ENCODE results near the gene CCDC167.

Gene CCDC167

GRCh38 chr6:37521674-37522073 is 22.0 kb upstream of the CCDC167 start:
- Histone ChIP-seq H3K36me3 (no peaks in the 10 kb centered on the region), H3K4me3 (no peak overlapping the region), H3K9me3 (peaks cover 8% of the 10 kb centered on the region), H3K27me3 (no peaks in the 10 kb centered on the region), H3K4me2 (peak overlapping the region; percentile 73), H4K20me1 (peaks cover 48% of the 10 kb centered on the region), H3K27ac (no peak overlapping the region), H3K4me1 (peaks cover 76% of the 10 kb centered on the region), H3K9ac (no peak overlapping the region)
- no peak for TF ChIP-seq Cebpa-rat (IDR thresholded peaks at IDR 0.05)

GRCh38 chr6:37520926-37521325 is 21.2 kb upstream of the CCDC167 start:
- peaks cover 40% of the 10 kb centered on the region for H4K20me1 ChIP-seq
- H3K27me3 ChIP-seq = no peaks in the 10 kb centered on the region
- peak overlapping the region; percentile 2; the same call in 1 of the 2 replicates for H3K4me3 ChIP-seq
- peaks cover 80% of the 10 kb centered on the region for H3K4me1 ChIP-seq
- H3K9ac ChIP-seq = no peak overlapping the region; the same call in 1 of the 2 replicates
- H3K4me2 ChIP-seq = peak overlapping the region; percentile 73
- H3K9me3 ChIP-seq = peaks cover 8% of the 10 kb centered on the region
- H3K27ac ChIP-seq = no peak overlapping the region
- TF ChIP-seq Cebpa-rat (IDR thresholded peaks at IDR 0.05) = no peak
- no peaks in the 10 kb centered on the region for H3K36me3 ChIP-seq

- Histone ChIP-seq H3K27ac (no peak overlapping the region), H3K36me3 (no peaks in the 10 kb centered on the region), H4K20me1 (peaks cover 28% of the 10 kb centered on the region), H3K9ac (no peak overlapping the region), H3K4me3 (no peak overlapping the region), H3K4me1 (peaks cover 94% of the 10 kb centered on the region), H3K4me2 (no peak overlapping the region), H3K9me3 (peaks cover 8% of the 10 kb centered on the region), H3K27me3 (no peaks in the 10 kb centered on the region)
- no peak for TF ChIP-seq Cebpa-rat (IDR thresholded peaks at IDR 0.05)
Measured at GRCh38 chr6:37519461-37519860, 19.8 kb upstream of the CCDC167 start.

GRCh38 chr6:37518116-37518515 is 18.4 kb upstream of the CCDC167 start:
- TF ChIP-seq Cebpa-rat (IDR thresholded peaks at IDR 0.05) = no peak
- Histone ChIP-seq H3K27ac (peak overlapping the region; percentile 97), H3K4me1 (peaks cover 94% of the 10 kb centered on the region), H3K9me3 (peaks cover 8% of the 10 kb centered on the region), H3K4me3 (peak overlapping the region; percentile 61; the same call in 1 of the 2 replicates), H3K36me3 (no peaks in the 10 kb centered on the region), H3K27me3 (no peaks in the 10 kb centered on the region), H4K20me1 (peaks cover 19% of the 10 kb centered on the region), H3K9ac (peak overlapping the region; percentile 87; the same call in 1 of the 2 replicates), H3K4me2 (peak overlapping the region; percentile 96)

- peak overlapping the region; percentile 96 for H3K4me2 ChIP-seq
- peak overlapping the region; percentile 87 for H3K9ac ChIP-seq
- H3K36me3 ChIP-seq = no peaks in the 10 kb centered on the region
- peak overlapping the region; percentile 61 for H3K4me3 ChIP-seq
- H3K4me1 ChIP-seq = peaks cover 94% of the 10 kb centered on the region
- peak overlapping the region; percentile 97 for H3K27ac ChIP-seq
- H3K9me3 ChIP-seq = peaks cover 8% of the 10 kb centered on the region
- H3K27me3 ChIP-seq = no peaks in the 10 kb centered on the region
- H4K20me1 ChIP-seq = peaks cover 12% of the 10 kb centered on the region
- TF ChIP-seq Cebpa-rat (IDR thresholded peaks at IDR 0.05) = peak; percentile 83
Measured at GRCh38 chr6:37517411-37517812, 17.7 kb upstream of the CCDC167 start.

GRCh38 chr6:37516920-37517405 is 17.3 kb upstream of the CCDC167 start:
- H3K4me3 ChIP-seq = peak overlapping the region; percentile 61
- H3K36me3 ChIP-seq = no peaks in the 10 kb centered on the region
- no peaks in the 10 kb centered on the region for H3K27me3 ChIP-seq
- no peak for TF ChIP-seq Cebpa-rat (IDR thresholded peaks at IDR 0.05)
- H3K27ac ChIP-seq = peak overlapping the region; percentile 97
- H4K20me1 ChIP-seq = peaks cover 11% of the 10 kb centered on the region; the same call in 1 of the 2 replicates
- H3K9ac ChIP-seq = peak overlapping the region; percentile 87
- H3K4me2 ChIP-seq = peak overlapping the region; percentile 96
- peaks cover 94% of the 10 kb centered on the region for H3K4me1 ChIP-seq
- H3K9me3 ChIP-seq = peaks cover 8% of the 10 kb centered on the region

- Histone ChIP-seq H3K36me3 (no peaks in the 10 kb centered on the region), H3K4me2 (peak overlapping the region; percentile 96), H3K9ac (peak overlapping the region; percentile 87), H3K4me1 (peaks cover 94% of the 10 kb centered on the region), H3K27ac (peak overlapping the region; percentile 97), H3K9me3 (peaks cover 8% of the 10 kb centered on the region), H3K27me3 (no peaks in the 10 kb centered on the region), H4K20me1 (peaks cover 6% of the 10 kb centered on the region; the same call in 1 of the 2 replicates), H3K4me3 (peak overlapping the region; percentile 61)
- no peak for TF ChIP-seq Cebpa-rat (IDR thresholded peaks at IDR 0.05)
Measured at GRCh38 chr6:37516076-37516919, 16.6 kb upstream of the CCDC167 start.

GRCh38 chr6:37515712-37516075 is 16.0 kb upstream of the CCDC167 start:
- Histone ChIP-seq H3K4me2 (peak overlapping the region; percentile 96), H3K9me3 (peaks cover 8% of the 10 kb centered on the region), H3K4me3 (peak overlapping the region; percentile 61), H3K27me3 (no peaks in the 10 kb centered on the region), H4K20me1 (peaks cover under 1% of the 10 kb centered on the region; the same call in 1 of the 2 replicates), H3K36me3 (no peaks in the 10 kb centered on the region), H3K4me1 (peaks cover 91% of the 10 kb centered on the region), H3K27ac (peak overlapping the region; percentile 97), H3K9ac (peak overlapping the region; percentile 87)
- no peak for TF ChIP-seq Cebpa-rat (IDR thresholded peaks at IDR 0.05)

- Histone ChIP-seq H3K27me3 (no peaks in the 10 kb centered on the region), H3K4me2 (peak overlapping the region; percentile 96), H3K9ac (peak overlapping the region; percentile 87), H3K36me3 (no peaks in the 10 kb centered on the region), H3K4me1 (peaks cover 83% of the 10 kb centered on the region), H3K27ac (peak overlapping the region; percentile 97), H3K4me3 (peak overlapping the region; percentile 61), H3K9me3 (peaks cover 8% of the 10 kb centered on the region), H4K20me1 (no peaks in the 10 kb centered on the region)
- no peak for TF ChIP-seq Cebpa-rat (IDR thresholded peaks at IDR 0.05)
Measured at GRCh38 chr6:37514837-37515236, 15.1 kb upstream of the CCDC167 start.

GRCh38 chr6:37514321-37514771 is 14.7 kb upstream of the CCDC167 start:
- peaks cover 5% of the 10 kb centered on the region for H3K9me3 ChIP-seq
- H3K27ac ChIP-seq = peak overlapping the region; percentile 97
- H3K36me3 ChIP-seq = no peaks in the 10 kb centered on the region
- peak overlapping the region; percentile 61; the same call in 1 of the 2 replicates for H3K4me3 ChIP-seq
- peak overlapping the region; percentile 87 for H3K9ac ChIP-seq
- no peaks in the 10 kb centered on the region for H3K27me3 ChIP-seq
- TF ChIP-seq Cebpa-rat (IDR thresholded peaks at IDR 0.05) = no peak
- peak overlapping the region; percentile 96 for H3K4me2 ChIP-seq
- peaks cover 80% of the 10 kb centered on the region for H3K4me1 ChIP-seq
- no peaks in the 10 kb centered on the region for H4K20me1 ChIP-seq

Data from BLaER1 (cell line).